ENCODE data around the gene CCDC15.

GRCh38 chr11:124938206-124938765 lies 15.7 kb upstream of the CCDC15 start:
- TF ChIP-seq CTCF (IDR thresholded peaks at IDR 0.05; ENCODE audit: low read length): no peak
- no peak for TF ChIP-seq EZH2phosphoT487 (IDR thresholded peaks at IDR 0.05; ENCODE audit: low read length)
- no peak for TF ChIP-seq EZH2 (optimal IDR thresholded peaks at IDR 0.05; ENCODE audit: low read depth, low read length)
